OCI-LY7 (cell line): ENCODE data around the gene SIK2. TPM values are rescaled to one million over a fixed set of nuclear protein-coding genes. Genes with fewer than 3 reads are reported as not detected.

ENCODE experiments used
- BruUV-seq: library from RNA; stranded (reverse); fragments of 400-500 nt; replicated peaks from 2 replicates; lab custom pipeline; 2021; lab: Mats Ljungman, UMichigan
- CTCF ChIA-PET: fragments of 300-600 bp; sonication (Branson Sonifier 250); formaldehyde crosslinking; loops from one replicate; lab custom pipeline; 2022; ENCODE audit warnings: antibody characterized with exemption; ENCODE audit not compliant: unreplicated experiment; lab: Charles Lee
- POLR2A ChIA-PET: fragments of 300-600 bp; sonication (Branson Sonifier 250); formaldehyde crosslinking; loops from one replicate; lab custom pipeline; 2022; ENCODE audit warnings: antibody characterized with exemption; lab: Charles Lee
- DNase-seq: peaks from one replicate; pipeline ENCODE4 v3.0.0-alpha.2; 2015; ENCODE audit warnings: low spot score
- H2AFZ ChIP-seq: fragments of 200-600 bp; sonication (generic), shearing (Covaris generic); 2 replicates; pipeline ENCODE4 v1.6.1; 2014; ENCODE audit warnings: mild to moderate bottlenecking, antibody characterized with exemption, low read length, moderate library complexity
- H3K27ac ChIP-seq: fragments of 200-600 bp; sonication (generic); 2 replicates; pipeline ENCODE4 v1.5.1; 2014; ENCODE audit warnings: mixed run types, low read depth, mild to moderate bottlenecking, moderate library complexity, low read length, inconsistent platforms; ENCODE audit not compliant: poor library complexity, severe bottlenecking
- H3K36me3 ChIP-seq: fragments of 200-600 bp; sonication (generic); 2 replicates; pipeline ENCODE4 v1.6.1; 2014; ENCODE audit warnings: mild to moderate bottlenecking, antibody characterized with exemption, low read length, moderate library complexity, mixed read lengths; ENCODE audit not compliant: insufficient read depth
- H3K4me1 ChIP-seq: fragments of 200-600 bp; sonication (generic); 2 replicates; pipeline ENCODE4 v1.5.1; 2014; ENCODE audit warnings: mild to moderate bottlenecking, low read length; ENCODE audit not compliant: insufficient read depth, poor library complexity, severe bottlenecking
- H3K4me2 ChIP-seq: fragments of 200-600 bp; sonication (generic); 2 replicates; pipeline ENCODE4 v1.6.1; 2014; ENCODE audit warnings: mild to moderate bottlenecking, low read length
- H3K4me3 ChIP-seq: fragments of 200-600 bp; sonication (generic); 2 replicates; pipeline ENCODE4 v1.5.1; 2014; ENCODE audit warnings: mild to moderate bottlenecking, low read depth, low read length; ENCODE audit not compliant: poor library complexity, severe bottlenecking
- H3K79me2 ChIP-seq: fragments of 200-600 bp; sonication (generic); 2 replicates; pipeline ENCODE4 v1.6.1; 2016; ENCODE audit warnings: low read depth, mild to moderate bottlenecking, low read length, moderate library complexity, mixed read lengths; ENCODE audit not compliant: insufficient read depth
- H3K9me2 ChIP-seq: fragments of 200-600 bp; sonication (generic); 2 replicates; pipeline ENCODE4 v1.6.1; 2016; ENCODE audit warnings: mild to moderate bottlenecking, low read length, mixed read lengths; ENCODE audit not compliant: insufficient read depth
- H3K9me3 ChIP-seq: fragments of 200-600 bp; sonication (generic); 2 replicates; pipeline ENCODE4 v1.6.1; 2014; ENCODE audit warnings: mild to moderate bottlenecking, mixed run types, low read length, mixed read lengths
- H4K20me1 ChIP-seq: fragments of 200-600 bp; sonication (generic); 2 replicates; pipeline ENCODE4 v1.6.1; 2014; ENCODE audit warnings: mild to moderate bottlenecking, antibody characterized with exemption, low read length, moderate library complexity, mixed read lengths; ENCODE audit not compliant: insufficient read depth
- CTCF ChIP-seq: fragments of 200-600 bp; sonication (generic); conservative IDR thresholded peaks from 2 replicates; pipeline ENCODE4 v1.5.1; 2014; ENCODE audit warnings: mild to moderate bottlenecking, antibody characterized with exemption, low read length, moderate library complexity, mixed read lengths
- EZH2phosphoT487 ChIP-seq: fragments of 200-600 bp; sonication (generic); IDR thresholded peaks from 2 replicates; pipeline ENCODE4 v1.6.1; 2018; ENCODE audit warnings: low read depth, borderline replicate concordance, mild to moderate bottlenecking, mixed run types, antibody characterized with exemption, low read length, moderate library complexity, mixed read lengths
- intact Hi-C: fragments of 100-400 bp; cut with micrococcal nuclease; formaldehyde crosslinking; loops from one replicate; pipeline ENCODE4 v1.10.0; 2022; ENCODE audit not compliant: unreplicated experiment
- total RNA-seq, 2 experiments: library from RNA; depleted of rRNA in 1 of 2; stranded (reverse); fragments of >200 nt in 1 of 2; shearing (Covaris generic) in 1 of 2; gene quantifications; 2 replicates each; pipeline ENCODE4 v1.2.3, GENCODE V29; 2014 to 2022

Gene SIK2
- total RNA-seq, 2 experiments from 2014 or later = 9.8 to 16.9 TPM

- Histone ChIP-seq H3K4me1 (peaks cover 8% of the 10 kb centered on the region), H2AFZ (no peak overlapping the region), H3K9me3 (peaks cover 6% of the 10 kb centered on the region; the same call in 1 of the 2 replicates), H3K9me2 (no peaks in the 10 kb centered on the region), H3K27ac (no peak overlapping the region), H4K20me1 (no peaks in the 10 kb centered on the region), H3K36me3 (no peaks in the 10 kb centered on the region), H3K4me2 (no peak overlapping the region), H3K4me3 (no peak overlapping the region), H3K79me2 (no peaks in the 10 kb centered on the region)
- TF ChIP-seq CTCF (no peak), EZH2phosphoT487 (no peak)
- ChIA-PET POLR2A (interaction anchor here (0.6 to 1.6 kb wide), 3 partner anchors 25 to 190 kb away, joined by 3 to 5 read pairs (median 4); no protein-coding TSS in a partner anchor), CTCF (no interaction called here)
- no peak for DNase-seq
- no TSS peak for BruUV-seq
- intact Hi-C loops = no loop called here
Observed at GRCh38 chr11:111596319-111596718, 5.9 kb upstream of the SIK2 start.

DNA sequence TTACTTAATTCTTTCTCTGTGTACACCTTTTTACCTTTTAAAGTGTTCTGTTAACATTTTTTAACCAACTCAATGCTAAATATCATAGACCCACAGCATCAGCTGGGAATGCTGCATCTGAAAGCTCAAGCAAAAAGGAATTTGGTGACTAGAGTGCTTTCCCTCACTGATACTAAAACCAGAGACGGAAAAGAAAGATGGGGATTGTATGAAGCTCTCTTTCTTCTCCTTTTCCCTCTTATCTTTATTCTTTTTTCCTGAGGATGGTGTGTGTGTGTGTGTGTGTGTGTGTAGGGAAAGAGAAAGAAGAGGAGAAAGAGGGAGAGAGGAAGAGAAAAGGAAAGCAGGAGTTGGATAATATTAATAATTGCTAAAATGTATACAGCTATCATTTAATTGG, 4.1 kb upstream of the SIK2 start:
- H3K79me2 ChIP-seq = peaks cover 1% of the 10 kb centered on the region; the same call in 1 of the 2 replicates
- no peak overlapping the region for H3K4me3 ChIP-seq
- no peaks in the 10 kb centered on the region for H3K36me3 ChIP-seq
- H3K9me3 ChIP-seq = peaks cover 6% of the 10 kb centered on the region; the same call in 1 of the 2 replicates
- no peak overlapping the region for H3K27ac ChIP-seq
- DNase-seq = no peak
- H4K20me1 ChIP-seq = no peaks in the 10 kb centered on the region
- POLR2A ChIA-PET = interaction anchor here (0.7 to 1.5 kb wide), 6 partner anchors 10 to 274 kb away, joined by 3 to 5 read pairs (median 3); no protein-coding TSS in a partner anchor
- H3K9me2 ChIP-seq = no peaks in the 10 kb centered on the region
- no TSS peak for BruUV-seq
- intact Hi-C loops = no loop called here
- CTCF ChIA-PET = interaction anchor here (0.8 kb wide), 1 partner anchor 11 kb away, joined by 4 read pairs; no protein-coding TSS in a partner anchor
- TF ChIP-seq EZH2phosphoT487 = no peak
- H3K4me1 ChIP-seq = peaks cover 10% of the 10 kb centered on the region
- no peak overlapping the region for H3K4me2 ChIP-seq
- H2AFZ ChIP-seq = no peak overlapping the region

- no peak overlapping the region for H3K4me3 ChIP-seq
- H3K36me3 ChIP-seq = no peaks in the 10 kb centered on the region
- H4K20me1 ChIP-seq = no peaks in the 10 kb centered on the region
- CTCF ChIA-PET = interaction anchor here (0.8 kb wide), 1 partner anchor 12 kb away, joined by 4 read pairs; no protein-coding TSS in a partner anchor
- no peak for DNase-seq
- no peak overlapping the region for H3K4me2 ChIP-seq
- BruUV-seq = no TSS peak
- no peak overlapping the region for H2AFZ ChIP-seq
- TF ChIP-seq EZH2phosphoT487 (no peak), CTCF (no peak)
- H3K4me1 ChIP-seq = peaks cover 10% of the 10 kb centered on the region
- POLR2A ChIA-PET = interaction anchor here (0.7 to 1.4 kb wide), 2 partner anchors 15 to 233 kb away, joined by 3 to 5 read pairs; no protein-coding TSS in a partner anchor
- no peak overlapping the region for H3K27ac ChIP-seq
- H3K9me2 ChIP-seq = no peaks in the 10 kb centered on the region
- intact Hi-C loops = no loop called here
- peaks cover 5% of the 10 kb centered on the region; the same call in 1 of the 2 replicates for H3K79me2 ChIP-seq
- H3K9me3 ChIP-seq = peaks cover 6% of the 10 kb centered on the region; the same call in 1 of the 2 replicates
Observed at GRCh38 chr11:111598559-111598958, 3.7 kb upstream of the SIK2 start.
